ENCODE data around the gene KISS1. TPM values are rescaled to one million over a fixed set of nuclear protein-coding genes. Genes with fewer than 3 reads are reported as not detected.

Gene KISS1
- polyA plus RNA-seq, 1 donor from 2014 or later: not detected

DNA sequence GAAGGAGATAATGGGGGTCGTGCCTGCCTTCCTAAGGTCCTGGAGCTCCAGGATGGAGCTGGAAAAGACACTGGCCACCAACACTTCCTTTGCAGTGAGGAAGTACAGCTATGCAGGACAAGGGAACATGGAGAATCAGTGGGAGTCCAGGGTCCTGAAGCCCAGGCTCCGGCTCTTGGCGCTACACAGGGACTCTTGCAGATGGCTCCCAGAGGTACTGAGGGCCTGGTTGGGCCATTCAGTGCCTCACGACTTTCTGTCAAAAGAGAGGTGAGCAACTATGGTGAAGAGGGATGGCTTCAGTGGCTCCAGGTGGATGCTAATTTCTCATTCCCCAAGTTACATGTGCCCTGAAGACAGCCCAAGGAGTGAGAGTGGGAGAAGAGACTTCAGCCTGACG lies 42.6 kb downstream of the KISS1 start:
- no peaks in the 10 kb centered on the region for H3K9me3 ChIP-seq (ENCODE audit: low read length)
- no peaks in the 10 kb centered on the region for H3F3A ChIP-seq (ENCODE audit: insufficient read depth, low read length, poor library complexity, severe bottlenecking)
- H3K4me3 ChIP-seq (ENCODE audit: low read length): no peak overlapping the region
- no peaks in the 10 kb centered on the region for H4K20me1 ChIP-seq (ENCODE audit: insufficient read depth)
- H3K36me3 ChIP-seq (ENCODE audit: insufficient read depth, low read length): no peaks in the 10 kb centered on the region
- H3K79me2 ChIP-seq (replicated peaks; ENCODE audit: insufficient read depth, low read length): no peaks in the 10 kb centered on the region
- TF ChIP-seq POLR2AphosphoS5 (IDR thresholded peaks at IDR 0.05) (no peak), TAF1 (IDR thresholded peaks at IDR 0.05; ENCODE audit: low read depth) (no peak), RAD21 (conservative IDR thresholded peaks at IDR 0.05) (no peak), EP300 (conservative IDR thresholded peaks at IDR 0.05; ENCODE audit: poor library complexity, severe bottlenecking) (no peak), MXI1 (conservative IDR thresholded peaks at IDR 0.05; ENCODE audit: poor library complexity, severe bottlenecking) (no peak)
- TF ChIP-seq, protein P1, sequence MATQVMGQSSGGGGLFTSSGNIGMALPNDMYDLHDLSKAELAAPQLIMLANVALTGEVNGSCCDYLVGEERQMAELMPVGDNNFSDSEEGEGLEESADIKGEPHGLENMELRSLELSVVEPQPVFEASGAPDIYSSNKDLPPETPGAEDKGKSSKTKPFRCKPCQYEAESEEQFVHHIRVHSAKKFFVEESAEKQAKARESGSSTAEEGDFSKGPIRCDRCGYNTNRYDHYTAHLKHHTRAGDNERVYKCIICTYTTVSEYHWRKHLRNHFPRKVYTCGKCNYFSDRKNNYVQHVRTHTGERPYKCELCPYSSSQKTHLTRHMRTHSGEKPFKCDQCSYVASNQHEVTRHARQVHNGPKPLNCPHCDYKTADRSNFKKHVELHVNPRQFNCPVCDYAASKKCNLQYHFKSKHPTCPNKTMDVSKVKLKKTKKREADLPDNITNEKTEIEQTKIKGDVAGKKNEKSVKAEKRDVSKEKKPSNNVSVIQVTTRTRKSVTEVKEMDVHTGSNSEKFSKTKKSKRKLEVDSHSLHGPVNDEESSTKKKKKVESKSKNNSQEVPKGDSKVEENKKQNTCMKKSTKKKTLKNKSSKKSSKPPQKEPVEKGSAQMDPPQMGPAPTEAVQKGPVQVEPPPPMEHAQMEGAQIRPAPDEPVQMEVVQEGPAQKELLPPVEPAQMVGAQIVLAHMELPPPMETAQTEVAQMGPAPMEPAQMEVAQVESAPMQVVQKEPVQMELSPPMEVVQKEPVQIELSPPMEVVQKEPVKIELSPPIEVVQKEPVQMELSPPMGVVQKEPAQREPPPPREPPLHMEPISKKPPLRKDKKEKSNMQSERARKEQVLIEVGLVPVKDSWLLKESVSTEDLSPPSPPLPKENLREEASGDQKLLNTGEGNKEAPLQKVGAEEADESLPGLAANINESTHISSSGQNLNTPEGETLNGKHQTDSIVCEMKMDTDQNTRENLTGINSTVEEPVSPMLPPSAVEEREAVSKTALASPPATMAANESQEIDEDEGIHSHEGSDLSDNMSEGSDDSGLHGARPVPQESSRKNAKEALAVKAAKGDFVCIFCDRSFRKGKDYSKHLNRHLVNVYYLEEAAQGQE (IDR thresholded peaks at IDR 0.05; ENCODE audit: borderline replicate concordance): no peak
- TF ChIP-seq, protein P2, sequence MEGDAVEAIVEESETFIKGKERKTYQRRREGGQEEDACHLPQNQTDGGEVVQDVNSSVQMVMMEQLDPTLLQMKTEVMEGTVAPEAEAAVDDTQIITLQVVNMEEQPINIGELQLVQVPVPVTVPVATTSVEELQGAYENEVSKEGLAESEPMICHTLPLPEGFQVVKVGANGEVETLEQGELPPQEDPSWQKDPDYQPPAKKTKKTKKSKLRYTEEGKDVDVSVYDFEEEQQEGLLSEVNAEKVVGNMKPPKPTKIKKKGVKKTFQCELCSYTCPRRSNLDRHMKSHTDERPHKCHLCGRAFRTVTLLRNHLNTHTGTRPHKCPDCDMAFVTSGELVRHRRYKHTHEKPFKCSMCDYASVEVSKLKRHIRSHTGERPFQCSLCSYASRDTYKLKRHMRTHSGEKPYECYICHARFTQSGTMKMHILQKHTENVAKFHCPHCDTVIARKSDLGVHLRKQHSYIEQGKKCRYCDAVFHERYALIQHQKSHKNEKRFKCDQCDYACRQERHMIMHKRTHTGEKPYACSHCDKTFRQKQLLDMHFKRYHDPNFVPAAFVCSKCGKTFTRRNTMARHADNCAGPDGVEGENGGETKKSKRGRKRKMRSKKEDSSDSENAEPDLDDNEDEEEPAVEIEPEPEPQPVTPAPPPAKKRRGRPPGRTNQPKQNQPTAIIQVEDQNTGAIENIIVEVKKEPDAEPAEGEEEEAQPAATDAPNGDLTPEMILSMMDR (IDR thresholded peaks at IDR 0.05; ENCODE audit: poor library complexity, severe bottlenecking): no peak
- no peak overlapping the region for H3K4me2 ChIP-seq (ENCODE audit: low read length)
- no peaks in the 10 kb centered on the region for H3K9me2 ChIP-seq (ENCODE audit: insufficient read depth, low read length)
- H3K27ac ChIP-seq (ENCODE audit: low read length): no peak overlapping the region
- no peak overlapping the region for H3K9ac ChIP-seq (ENCODE audit: low read length)
- no peak overlapping the region for H2AFZ ChIP-seq (ENCODE audit: low read depth, low read length)
- peaks cover 29% of the 10 kb centered on the region for H3K27me3 ChIP-seq (ENCODE audit: insufficient read depth, low read depth, low read length)

DNA sequence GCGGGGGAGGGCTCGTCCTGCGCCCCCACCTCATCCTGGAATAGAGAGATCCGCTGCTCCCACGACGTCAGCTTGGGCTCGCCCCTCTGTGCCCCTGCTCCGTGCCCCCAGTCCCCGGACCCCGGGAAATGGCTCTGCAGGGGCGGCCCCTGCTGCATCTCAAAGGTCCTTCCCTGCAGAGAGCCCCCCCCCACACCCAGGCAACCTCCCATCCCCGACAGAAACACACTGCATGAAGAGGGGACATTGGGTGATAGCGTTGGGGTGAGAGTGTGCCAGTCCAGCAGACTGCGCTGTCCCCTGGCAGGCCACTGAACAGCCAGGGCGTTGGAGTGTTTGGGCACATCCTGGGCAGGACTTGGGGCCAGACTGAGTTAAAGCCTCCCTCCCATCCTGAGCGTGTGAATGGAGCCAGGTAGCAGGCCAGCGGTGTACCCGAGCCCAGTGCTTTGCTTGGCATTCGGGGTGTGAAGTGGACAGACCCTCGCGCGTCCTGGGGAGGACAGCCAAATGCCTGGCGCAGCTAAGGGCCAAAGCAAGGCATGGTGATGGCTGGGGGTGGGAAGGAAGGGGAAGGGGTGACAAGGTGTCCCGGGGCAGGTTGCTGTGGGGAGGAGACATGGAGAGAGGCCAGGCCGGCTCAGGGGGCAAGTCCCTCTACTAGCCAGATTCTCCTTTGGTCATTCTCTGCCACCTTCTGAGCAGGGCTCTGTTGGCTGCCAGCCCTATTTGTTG lies 43.8 kb downstream of the KISS1 start:
- Histone ChIP-seq H3K4me2 (ENCODE audit: low read length) (no peak overlapping the region), H4K20me1 (ENCODE audit: insufficient read depth) (no peaks in the 10 kb centered on the region), H3F3A (ENCODE audit: insufficient read depth, low read length, poor library complexity, severe bottlenecking) (no peaks in the 10 kb centered on the region), H3K4me3 (ENCODE audit: low read length) (peak overlapping the region; percentile 67), H3K79me2 (replicated peaks; ENCODE audit: insufficient read depth, low read length) (no peaks in the 10 kb centered on the region), H2AFZ (ENCODE audit: low read depth, low read length) (peak overlapping the region; percentile 27), H3K9me3 (ENCODE audit: low read length) (no peaks in the 10 kb centered on the region), H3K9me2 (ENCODE audit: insufficient read depth, low read length) (no peaks in the 10 kb centered on the region), H3K36me3 (ENCODE audit: insufficient read depth, low read length) (no peaks in the 10 kb centered on the region), H3K9ac (ENCODE audit: low read length) (peak overlapping the region; percentile 76), H3K27ac (ENCODE audit: low read length) (no peak overlapping the region), H3K27me3 (ENCODE audit: insufficient read depth, low read depth, low read length) (peaks cover 29% of the 10 kb centered on the region)
- TF ChIP-seq, protein P1 (IDR thresholded peaks at IDR 0.05; ENCODE audit: borderline replicate concordance): no peak
- TF ChIP-seq TAF1 (IDR thresholded peaks at IDR 0.05; ENCODE audit: low read depth) (no peak), EZH2 (IDR thresholded peaks at IDR 0.05; ENCODE audit: borderline replicate concordance, insufficient read depth, low read length, poor library complexity, severe bottlenecking) (no peak), RAD21 (conservative IDR thresholded peaks at IDR 0.05) (no peak), POLR2AphosphoS5 (IDR thresholded peaks at IDR 0.05) (no peak), SMC3 (conservative IDR thresholded peaks at IDR 0.05; ENCODE audit: poor library complexity) (no peak), EP300 (conservative IDR thresholded peaks at IDR 0.05; ENCODE audit: poor library complexity, severe bottlenecking) (no peak), MXI1 (conservative IDR thresholded peaks at IDR 0.05; ENCODE audit: poor library complexity, severe bottlenecking) (no peak)
- TF ChIP-seq, protein P2 (IDR thresholded peaks at IDR 0.05; ENCODE audit: poor library complexity, severe bottlenecking): no peak

All from neural cell (in vitro differentiated cells).